ENCODE measurements around the gene GBP1.

DNA sequence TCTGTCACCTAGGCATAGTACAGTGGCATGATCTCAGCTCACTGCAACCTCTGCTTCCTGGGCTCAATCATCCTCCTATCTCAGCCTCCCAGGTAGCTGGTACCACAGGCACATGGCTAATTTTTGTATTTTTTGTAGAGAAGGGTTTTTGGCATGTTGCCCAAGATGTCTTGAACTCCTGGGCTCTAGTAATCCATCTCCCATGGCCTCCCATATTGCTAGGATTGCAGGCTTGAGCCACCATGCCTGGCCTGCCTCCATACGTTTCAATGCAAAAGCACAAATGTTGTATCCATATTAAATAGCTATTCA is 24.7 kb downstream of the GBP1 start:
- TF ChIP-seq, protein P1, sequence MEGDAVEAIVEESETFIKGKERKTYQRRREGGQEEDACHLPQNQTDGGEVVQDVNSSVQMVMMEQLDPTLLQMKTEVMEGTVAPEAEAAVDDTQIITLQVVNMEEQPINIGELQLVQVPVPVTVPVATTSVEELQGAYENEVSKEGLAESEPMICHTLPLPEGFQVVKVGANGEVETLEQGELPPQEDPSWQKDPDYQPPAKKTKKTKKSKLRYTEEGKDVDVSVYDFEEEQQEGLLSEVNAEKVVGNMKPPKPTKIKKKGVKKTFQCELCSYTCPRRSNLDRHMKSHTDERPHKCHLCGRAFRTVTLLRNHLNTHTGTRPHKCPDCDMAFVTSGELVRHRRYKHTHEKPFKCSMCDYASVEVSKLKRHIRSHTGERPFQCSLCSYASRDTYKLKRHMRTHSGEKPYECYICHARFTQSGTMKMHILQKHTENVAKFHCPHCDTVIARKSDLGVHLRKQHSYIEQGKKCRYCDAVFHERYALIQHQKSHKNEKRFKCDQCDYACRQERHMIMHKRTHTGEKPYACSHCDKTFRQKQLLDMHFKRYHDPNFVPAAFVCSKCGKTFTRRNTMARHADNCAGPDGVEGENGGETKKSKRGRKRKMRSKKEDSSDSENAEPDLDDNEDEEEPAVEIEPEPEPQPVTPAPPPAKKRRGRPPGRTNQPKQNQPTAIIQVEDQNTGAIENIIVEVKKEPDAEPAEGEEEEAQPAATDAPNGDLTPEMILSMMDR (IDR thresholded peaks at IDR 0.05), result no peak
- no peak for TF ChIP-seq POLR2A (IDR thresholded peaks at IDR 0.05)
